AG04450 (cell line): ENCODE measurements around the gene COA8. TPM values are rescaled to one million over a fixed set of nuclear protein-coding genes. Genes with fewer than 3 reads are reported as not detected.

Source experiments
- CTCF ChIA-PET: fragments of 300-600, 350-600 bp; formaldehyde crosslinking; extraction: SDS; loops from one replicate; lab custom pipeline; 2022; ENCODE audit warnings: antibody characterized with exemption, inconsistent platforms; lab: Charles Lee
- POLR2A ChIA-PET: fragments of 350-600 bp; formaldehyde crosslinking; extraction: SDS; loops from one replicate; lab custom pipeline; 2021; ENCODE audit warnings: antibody characterized with exemption, inconsistent platforms; lab: Yijun Ruan, JAX
- DNase-seq: peaks from one replicate; pipeline ENCODE4 v3.0.0-alpha.2; 2011; ENCODE audit warnings: low read depth, low spot score
- H3K27ac ChIP-seq: one replicate; pipeline ENCODE4 v1.5.1; 2012; ENCODE audit warnings: low read depth, low read length, control low read depth
- H3K27me3 ChIP-seq: one replicate; pipeline ENCODE4 v1.6.0; 2012; ENCODE audit warnings: low read length; ENCODE audit not compliant: control insufficient read depth, insufficient read depth
- H3K4me3 ChIP-seq: 2 replicates; pipeline ENCODE4 v1.5.1; 2011; ENCODE audit warnings: mild to moderate bottlenecking, low read depth, low read length, control low read depth
- H3K9me3 ChIP-seq: 2 replicates; pipeline ENCODE4 v1.5.1; 2012; ENCODE audit warnings: low read length; ENCODE audit not compliant: control insufficient read depth, insufficient read depth
- polyA plus RNA-seq: library from polyadenylated mRNA; depleted of rRNA; stranded (reverse); fragments of >200 nt; gene quantifications from 2 replicates; pipeline ENCODE4 v1.2.3, GENCODE V29; 2011
- TF ChIP-seq, protein P1 (sequence below): IDR thresholded peaks from 2 replicates; pipeline ENCODE4 v1.5.1; 2011; ENCODE audit warnings: low read depth, low read length, control low read depth, inconsistent platforms

Gene COA8
- polyA plus RNA-seq, 1 experiment = 29.8 TPM

DNA sequence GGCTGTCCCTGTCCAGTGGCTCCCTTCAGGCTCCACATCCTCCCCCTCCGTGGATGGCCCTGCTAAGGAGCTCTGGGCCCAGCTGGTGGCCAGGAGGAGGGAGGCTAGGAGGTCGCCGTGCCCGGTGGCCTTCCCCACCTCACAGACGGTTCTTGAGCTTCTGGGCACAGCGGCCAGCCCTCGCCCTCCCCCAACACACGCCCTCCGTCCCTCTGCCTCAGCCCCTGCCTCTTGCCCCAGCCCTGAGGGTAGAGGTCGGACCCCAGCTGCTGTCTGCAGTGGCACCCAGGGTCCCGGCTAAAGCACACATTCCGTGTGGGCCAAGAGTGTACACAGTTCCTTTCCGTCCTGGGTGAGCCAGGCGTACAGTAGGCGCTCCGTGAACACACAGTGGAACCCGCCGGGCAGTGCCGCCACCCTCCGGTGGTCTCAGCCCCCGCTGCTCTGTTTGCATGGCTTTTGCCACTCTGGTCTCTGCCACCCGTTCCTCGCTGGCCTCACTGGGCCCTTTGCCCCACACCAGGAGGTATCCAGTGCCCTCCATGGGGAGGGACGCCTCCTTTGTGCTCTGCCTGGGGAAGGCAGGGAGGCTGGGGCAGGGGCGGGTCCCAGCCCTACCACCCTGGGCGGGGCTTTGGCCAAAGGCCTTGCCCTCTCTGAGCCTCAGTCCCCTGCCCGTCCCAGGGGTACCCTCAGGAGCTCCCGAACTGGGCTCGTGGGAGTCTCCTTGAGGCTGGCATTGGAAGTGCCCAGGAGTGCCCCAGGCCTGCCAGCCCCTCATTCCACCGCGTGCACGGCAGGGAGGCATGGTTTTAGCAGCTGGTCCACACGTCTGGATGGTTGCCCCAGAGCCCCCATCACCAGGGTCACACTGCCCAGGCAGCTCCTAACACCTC, 20.8 kb upstream of the COA8 start:
- DNase-seq = no peak
- Histone ChIP-seq H3K27me3 (no peaks in the 10 kb centered on the region), H3K27ac (no peak overlapping the region), H3K9me3 (no peaks in the 10 kb centered on the region; the same call in 1 of the 2 replicates), H3K4me3 (no peak overlapping the region)
- TF ChIP-seq, protein P1, sequence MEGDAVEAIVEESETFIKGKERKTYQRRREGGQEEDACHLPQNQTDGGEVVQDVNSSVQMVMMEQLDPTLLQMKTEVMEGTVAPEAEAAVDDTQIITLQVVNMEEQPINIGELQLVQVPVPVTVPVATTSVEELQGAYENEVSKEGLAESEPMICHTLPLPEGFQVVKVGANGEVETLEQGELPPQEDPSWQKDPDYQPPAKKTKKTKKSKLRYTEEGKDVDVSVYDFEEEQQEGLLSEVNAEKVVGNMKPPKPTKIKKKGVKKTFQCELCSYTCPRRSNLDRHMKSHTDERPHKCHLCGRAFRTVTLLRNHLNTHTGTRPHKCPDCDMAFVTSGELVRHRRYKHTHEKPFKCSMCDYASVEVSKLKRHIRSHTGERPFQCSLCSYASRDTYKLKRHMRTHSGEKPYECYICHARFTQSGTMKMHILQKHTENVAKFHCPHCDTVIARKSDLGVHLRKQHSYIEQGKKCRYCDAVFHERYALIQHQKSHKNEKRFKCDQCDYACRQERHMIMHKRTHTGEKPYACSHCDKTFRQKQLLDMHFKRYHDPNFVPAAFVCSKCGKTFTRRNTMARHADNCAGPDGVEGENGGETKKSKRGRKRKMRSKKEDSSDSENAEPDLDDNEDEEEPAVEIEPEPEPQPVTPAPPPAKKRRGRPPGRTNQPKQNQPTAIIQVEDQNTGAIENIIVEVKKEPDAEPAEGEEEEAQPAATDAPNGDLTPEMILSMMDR = no peak
- CTCF ChIA-PET = interaction anchor here (1.5 to 4.8 kb wide), 2 partner anchors 12 to 24 kb away, joined by 4 to 23 read pairs; no protein-coding TSS in a partner anchor
- POLR2A ChIA-PET = interaction anchor here (1.5 to 2.0 kb wide), 2 partner anchors 10 to 23 kb away, joined by 5 read pairs; no protein-coding TSS in a partner anchor

DNA sequence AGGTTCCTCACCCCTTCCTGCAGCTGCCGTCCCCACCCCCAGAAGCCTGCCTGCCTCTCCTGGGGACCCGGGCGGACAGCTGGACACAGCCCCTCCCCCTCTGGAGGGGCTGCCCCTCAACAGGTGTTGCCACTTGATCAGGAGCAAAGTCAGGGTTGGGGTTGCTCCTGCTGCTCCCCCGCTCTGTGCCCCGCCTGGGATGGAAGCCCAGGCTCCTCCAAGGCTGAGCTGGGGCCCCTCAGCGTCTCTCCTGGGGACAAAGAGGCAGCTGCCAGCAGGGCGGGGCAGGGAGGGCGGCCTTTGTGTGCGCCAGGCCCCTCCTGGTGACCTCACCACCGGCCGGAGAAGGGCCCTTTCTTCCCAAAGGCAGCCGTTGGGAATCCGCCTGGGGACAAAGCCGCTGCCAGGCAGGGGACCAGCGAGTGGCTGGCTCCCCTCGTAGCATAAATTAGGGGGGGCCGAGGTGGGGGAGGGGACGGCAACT, 20.1 kb upstream of the COA8 start:
- ChIA-PET CTCF (interaction anchor here (1.0 to 4.8 kb wide), 3 partner anchors 11 to 24 kb away, joined by 3 to 23 read pairs (median 4); no protein-coding TSS in a partner anchor), POLR2A (interaction anchor here (2.0 kb wide), 1 partner anchor 10 kb away, joined by 5 read pairs; no protein-coding TSS in a partner anchor)
- H3K4me3 ChIP-seq = no peak overlapping the region
- H3K27ac ChIP-seq = no peak overlapping the region
- no peak for DNase-seq
- H3K9me3 ChIP-seq = no peaks in the 10 kb centered on the region; the same call in 1 of the 2 replicates
- H3K27me3 ChIP-seq = no peaks in the 10 kb centered on the region
- TF ChIP-seq, protein P1 = no peak

DNA sequence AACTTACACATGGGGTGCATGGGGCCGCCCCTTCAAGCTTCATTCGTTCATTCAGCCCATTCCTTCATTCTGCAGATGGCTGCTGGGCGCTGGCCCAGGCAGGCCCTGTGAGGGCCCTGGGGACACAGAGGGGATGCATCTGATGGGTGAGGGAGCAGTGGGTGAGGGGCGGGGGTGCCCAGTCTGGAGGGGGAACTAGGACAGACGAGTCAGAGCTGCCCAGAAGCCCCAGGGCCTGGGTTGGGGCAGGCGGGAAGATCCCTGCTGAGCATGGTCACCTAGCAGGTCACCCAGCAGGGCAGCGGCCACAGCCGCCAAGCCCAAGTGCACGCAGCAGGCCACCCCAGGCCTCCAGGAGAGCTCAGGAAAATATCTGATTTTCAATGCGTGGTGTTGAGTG, 19.6 kb upstream of the COA8 start:
- no peak for DNase-seq
- H3K9me3 ChIP-seq = no peaks in the 10 kb centered on the region; the same call in 1 of the 2 replicates
- H3K4me3 ChIP-seq = no peak overlapping the region
- H3K27ac ChIP-seq = no peak overlapping the region
- CTCF ChIA-PET = interaction anchor here (1.0 to 4.8 kb wide), 3 partner anchors 11 to 25 kb away, joined by 3 to 23 read pairs (median 4); no protein-coding TSS in a partner anchor
- no peaks in the 10 kb centered on the region for H3K27me3 ChIP-seq
- TF ChIP-seq, protein P1 = no peak
- POLR2A ChIA-PET = interaction anchor here (2.0 kb wide), 1 partner anchor 9 kb away, joined by 5 read pairs; no protein-coding TSS in a partner anchor

DNA sequence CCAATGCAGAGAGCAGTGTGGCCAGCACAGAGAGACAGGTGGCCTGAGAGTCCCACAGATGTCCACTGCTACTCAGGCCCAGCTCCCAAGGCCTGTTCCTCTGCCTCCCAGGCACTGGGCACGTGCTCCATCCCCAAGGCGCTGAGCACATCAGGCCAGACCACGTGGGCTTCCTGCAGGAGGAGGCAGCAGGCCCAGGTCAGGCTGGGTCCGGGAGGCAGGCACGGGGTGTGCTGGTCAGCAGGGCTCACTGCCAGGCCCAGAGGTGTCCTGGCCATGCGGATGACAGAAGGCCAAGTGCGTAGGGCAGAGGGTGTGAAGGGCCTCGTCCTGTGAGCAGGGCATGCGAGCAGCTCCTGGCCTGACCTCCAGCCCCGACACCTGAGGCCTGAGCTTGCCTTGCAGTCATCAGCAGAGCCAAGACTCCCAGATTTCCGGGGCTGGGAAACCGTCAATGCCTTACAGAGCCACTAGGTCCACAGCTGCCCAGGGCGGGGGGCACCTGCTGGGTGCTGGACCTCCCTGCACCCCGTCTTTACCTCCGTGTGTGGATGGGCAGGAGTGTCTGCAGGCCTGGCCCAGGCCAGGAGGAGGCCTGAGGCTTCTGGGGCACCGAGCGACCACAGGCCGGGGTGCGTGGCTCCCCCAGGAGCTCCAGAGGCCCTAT, 18.9 kb upstream of the COA8 start:
- Histone ChIP-seq H3K27me3 (no peaks in the 10 kb centered on the region), H3K27ac (no peak overlapping the region), H3K4me3 (no peak overlapping the region), H3K9me3 (no peaks in the 10 kb centered on the region; the same call in 1 of the 2 replicates)
- ChIA-PET POLR2A (no interaction called here), CTCF (interaction anchor here (0.6 to 4.8 kb wide), 4 partner anchors 10 to 41 kb away, joined by 3 to 23 read pairs (median 4); no protein-coding TSS in a partner anchor)
- no peak for DNase-seq
- TF ChIP-seq, protein P1 = no peak
